Mesendoderm (in vitro differentiated cells): ENCODE results near the gene ZSWIM3.

Experiments
- DNase-seq: peaks from one replicate; pipeline ENCODE4 v3.0.0; 2013
- H2AK5ac ChIP-seq: 2 replicates; pipeline ENCODE4 v1.6.1; 2013; ENCODE audit warnings: low read length, inconsistent platforms
- H2BK120ac ChIP-seq: 2 replicates; pipeline ENCODE4 v1.6.1; 2013; ENCODE audit warnings: low read depth, mild to moderate bottlenecking, low read length, moderate library complexity, mixed read lengths
- H2BK15ac ChIP-seq: replicated peaks from 2 replicates; pipeline ENCODE4 v1.6.1; 2013; ENCODE audit warnings: low read depth, mild to moderate bottlenecking, moderate library complexity
- H2BK5ac ChIP-seq: 2 replicates; pipeline ENCODE4 v1.6.1; 2013; ENCODE audit warnings: low read length, inconsistent platforms
- H3K18ac ChIP-seq: 2 replicates; pipeline ENCODE4 v1.6.1; 2013; ENCODE audit warnings: mild to moderate bottlenecking, low read length, mixed read lengths
- H3K23ac ChIP-seq: one replicate; pipeline ENCODE4 v1.6.1; 2013; ENCODE audit warnings: low read length
- H3K27ac ChIP-seq: 2 replicates; pipeline ENCODE4 v1.5.1; 2013; ENCODE audit warnings: low read depth, mild to moderate bottlenecking, inconsistent platforms, low read length, moderate library complexity
- H3K27me3 ChIP-seq: 2 replicates; pipeline ENCODE4 v1.6.1; 2013; ENCODE audit warnings: low read length, control low read depth, mild to moderate bottlenecking, inconsistent platforms; ENCODE audit not compliant: insufficient read depth, poor library complexity
- H3K36me3 ChIP-seq: 2 replicates; pipeline ENCODE4 v1.6.1; 2013; ENCODE audit warnings: low read length, inconsistent platforms; ENCODE audit not compliant: control insufficient read depth, insufficient read depth
- H3K4ac ChIP-seq: one replicate; pipeline ENCODE4 v1.6.1; 2013; ENCODE audit warnings: low read depth, mild to moderate bottlenecking, low read length, moderate library complexity
- H3K4me1 ChIP-seq: 2 replicates; pipeline ENCODE4 v1.6.1; 2013; ENCODE audit warnings: low read depth, low read length, inconsistent platforms; ENCODE audit not compliant: control insufficient read depth
- H3K4me2 ChIP-seq: 2 replicates; pipeline ENCODE4 v1.6.1; 2013; ENCODE audit warnings: low read length
- H3K4me3 ChIP-seq: 2 replicates; pipeline ENCODE4 v1.5.1; 2013; ENCODE audit warnings: mild to moderate bottlenecking, low read length
- H3K56ac ChIP-seq: one replicate; pipeline ENCODE4 v1.6.1; 2013; ENCODE audit warnings: low read length
- H3K79me1 ChIP-seq: 2 replicates; pipeline ENCODE4 v1.6.1; 2013; ENCODE audit warnings: low read length, inconsistent platforms
- H3K79me2 ChIP-seq: 2 replicates; pipeline ENCODE4 v1.6.1; 2013; ENCODE audit warnings: mild to moderate bottlenecking, low read length; ENCODE audit not compliant: control insufficient read depth, insufficient read depth
- H3K9ac ChIP-seq: 2 replicates; pipeline ENCODE4 v1.6.1; 2013; ENCODE audit warnings: low read length, inconsistent platforms
- H4K5ac ChIP-seq: one replicate; pipeline ENCODE4 v1.6.1; 2013; ENCODE audit warnings: low read length
- H4K8ac ChIP-seq: one replicate; pipeline ENCODE4 v1.6.1; 2013; ENCODE audit warnings: low read depth, mild to moderate bottlenecking, control low read depth, low read length, moderate library complexity
- whole genome bisulfite sequencing: extraction: QIAGEN DNeasy Blood & Tissue Kit; methylation state at CpG from one replicate; pipeline ENCODE4 v1.1.7; 2013; ENCODE audit warnings: low lambda C conversion rate, missing lambda C conversion rate; ENCODE audit not compliant: insufficient coverage; ENCODE audit errors: extremely low coverage; 5-methylcytosine and 5-hydroxymethylcytosine counted together

ZSWIM3 gene

DNA sequence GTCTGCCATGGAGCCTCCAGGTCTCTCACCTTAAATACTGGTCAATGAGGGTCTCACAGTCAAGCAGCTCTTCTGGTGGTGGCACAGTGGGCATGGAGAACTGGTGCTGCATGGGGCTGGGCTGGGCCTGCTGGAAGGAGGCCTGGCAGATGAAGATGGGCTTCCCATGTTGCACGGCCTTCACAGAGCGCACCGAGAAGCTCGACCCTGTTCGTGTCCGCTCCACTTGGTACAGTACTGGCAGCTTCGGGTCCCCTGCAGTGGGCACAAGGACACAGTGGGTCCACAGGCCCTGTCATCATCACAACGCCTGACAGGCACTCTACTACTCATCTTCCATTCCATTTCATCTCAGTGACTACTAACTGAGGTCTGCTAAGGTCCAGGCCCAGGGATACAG lies 9.0 kb upstream of the ZSWIM3 start:
- no peak overlapping the region for H3K23ac ChIP-seq
- H3K4me2 ChIP-seq: no peak overlapping the region
- no peaks in the 10 kb centered on the region for H3K79me2 ChIP-seq
- no peak overlapping the region for H4K8ac ChIP-seq
- no peak overlapping the region for H3K56ac ChIP-seq
- H3K9ac ChIP-seq: no peak overlapping the region
- no peak overlapping the region for H3K4ac ChIP-seq
- H3K4me3 ChIP-seq: no peak overlapping the region
- H2AK5ac ChIP-seq: no peak overlapping the region
- H3K27ac ChIP-seq: no peak overlapping the region
- no peak for DNase-seq
- no peaks in the 10 kb centered on the region for H3K4me1 ChIP-seq
- no peak overlapping the region for H2BK120ac ChIP-seq
- no peak overlapping the region for H3K18ac ChIP-seq
- H3K27me3 ChIP-seq: no peaks in the 10 kb centered on the region
- H4K5ac ChIP-seq: no peak overlapping the region
- no peaks in the 10 kb centered on the region for H3K36me3 ChIP-seq
- no peaks in the 10 kb centered on the region for H3K79me1 ChIP-seq
- H2BK5ac ChIP-seq: no peak overlapping the region
- H2BK15ac ChIP-seq: no peak overlapping the region
- WGBS: no CpG with 5 or more reads among the region's 8 CpGs

DNA sequence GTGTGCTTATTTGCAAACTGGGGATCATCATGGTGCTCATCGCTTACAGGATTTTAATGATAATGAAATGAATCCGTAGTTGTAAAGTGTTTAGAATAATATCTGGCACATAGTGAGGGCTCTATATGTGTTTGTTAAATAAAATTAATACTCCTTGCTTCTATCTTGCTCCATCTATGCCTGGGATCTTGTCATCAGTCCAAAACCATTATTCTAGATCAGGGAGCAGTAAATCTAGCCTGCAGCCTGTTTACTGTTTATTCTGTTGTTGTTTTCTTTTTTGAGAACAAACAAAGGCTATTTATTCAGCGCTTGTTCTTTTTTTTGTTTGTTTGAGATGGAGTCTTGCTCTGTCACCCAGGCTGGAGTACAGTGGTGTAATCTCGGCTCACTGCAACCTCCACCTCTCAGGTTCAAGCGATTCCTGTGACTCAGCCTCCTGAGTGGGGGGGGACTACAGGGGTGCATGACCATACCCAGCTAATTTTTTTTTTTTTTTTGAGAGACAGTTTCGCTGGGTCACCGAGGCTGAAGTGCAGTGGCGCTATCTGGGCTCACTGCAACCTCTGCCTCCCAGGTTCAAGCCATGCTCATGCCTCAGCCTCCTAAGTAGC lies 8.3 kb upstream of the ZSWIM3 start:
- Histone ChIP-seq H3K9ac (no peak overlapping the region), H3K79me1 (no peaks in the 10 kb centered on the region), H2BK5ac (no peak overlapping the region), H3K23ac (no peak overlapping the region), H3K56ac (no peak overlapping the region), H4K5ac (no peak overlapping the region), H2BK120ac (no peak overlapping the region), H3K27me3 (no peaks in the 10 kb centered on the region), H3K4ac (no peak overlapping the region), H4K8ac (no peak overlapping the region), H3K36me3 (no peaks in the 10 kb centered on the region), H3K4me3 (no peak overlapping the region), H3K18ac (no peak overlapping the region), H2AK5ac (no peak overlapping the region), H3K4me1 (no peaks in the 10 kb centered on the region), H3K27ac (no peak overlapping the region), H2BK15ac (no peak overlapping the region), H3K79me2 (no peaks in the 10 kb centered on the region), H3K4me2 (no peak overlapping the region)
- WGBS: no CpG with 5 or more reads among the region's 8 CpGs
- DNase-seq: no peak

DNA sequence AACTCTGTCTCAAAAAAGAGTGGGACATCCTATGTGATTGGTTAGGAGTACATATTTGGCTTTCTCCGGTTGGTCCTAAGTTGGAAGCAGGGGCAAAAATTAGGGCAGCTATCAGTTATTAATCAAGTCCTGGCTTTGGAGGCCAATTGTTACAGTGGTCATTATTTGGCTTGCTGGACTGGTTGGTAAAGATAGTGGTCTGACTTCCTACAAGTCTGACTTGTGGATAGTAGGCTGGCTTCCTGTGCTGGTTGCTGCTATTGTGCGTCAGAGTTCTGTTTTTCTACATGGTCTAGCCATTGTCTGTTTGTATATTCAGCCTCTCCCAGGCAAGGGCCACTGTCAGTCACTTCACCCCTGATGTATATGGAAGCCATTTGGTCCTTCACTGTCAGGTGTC lies 7.2 kb upstream of the ZSWIM3 start:
- H3K4me2 ChIP-seq: no peak overlapping the region
- H2AK5ac ChIP-seq: no peak overlapping the region
- no peak overlapping the region for H3K23ac ChIP-seq
- no peaks in the 10 kb centered on the region for H3K79me1 ChIP-seq
- H3K18ac ChIP-seq: no peak overlapping the region
- no peak overlapping the region for H2BK15ac ChIP-seq
- H3K36me3 ChIP-seq: no peaks in the 10 kb centered on the region
- H2BK5ac ChIP-seq: no peak overlapping the region
- no peak overlapping the region for H3K27ac ChIP-seq
- no peak overlapping the region for H2BK120ac ChIP-seq
- H4K5ac ChIP-seq: no peak overlapping the region
- no peaks in the 10 kb centered on the region for H3K79me2 ChIP-seq
- no peak for DNase-seq
- H3K4me3 ChIP-seq: no peak overlapping the region
- H3K56ac ChIP-seq: no peak overlapping the region
- H3K4me1 ChIP-seq: no peaks in the 10 kb centered on the region
- no peaks in the 10 kb centered on the region for H3K27me3 ChIP-seq
- WGBS: no CpG with 5 or more reads among the region's 2 CpGs
- H3K4ac ChIP-seq: no peak overlapping the region
- no peak overlapping the region for H3K9ac ChIP-seq
- H4K8ac ChIP-seq: no peak overlapping the region

DNA sequence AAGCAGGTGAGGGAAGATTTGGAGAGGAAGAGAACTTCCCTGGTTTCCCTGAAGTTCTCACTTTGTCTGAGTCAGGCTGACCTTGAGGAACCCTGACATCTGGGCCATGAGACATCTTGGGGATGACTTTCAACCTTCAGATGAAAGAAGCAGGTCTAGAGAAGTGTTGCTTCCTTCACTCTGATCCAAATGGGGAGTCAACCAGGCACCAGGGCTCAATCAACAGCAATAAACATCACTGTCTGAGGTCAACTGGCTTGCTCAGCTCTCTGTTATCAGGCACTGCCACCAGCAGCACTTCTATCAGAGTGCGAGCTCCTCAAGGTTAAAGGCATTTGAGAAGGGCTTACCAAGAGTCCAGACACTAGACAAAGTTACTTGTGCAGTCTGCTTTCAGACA lies 6.5 kb upstream of the ZSWIM3 start:
- no peak overlapping the region for H3K27ac ChIP-seq
- no peak overlapping the region for H2BK5ac ChIP-seq
- no peak overlapping the region for H4K8ac ChIP-seq
- no peak for DNase-seq
- H3K36me3 ChIP-seq: no peaks in the 10 kb centered on the region
- no peak overlapping the region for H3K56ac ChIP-seq
- WGBS: no CpG with 5 or more reads among the region's 1 CpG
- no peaks in the 10 kb centered on the region for H3K27me3 ChIP-seq
- no peaks in the 10 kb centered on the region for H3K79me2 ChIP-seq
- H3K79me1 ChIP-seq: no peaks in the 10 kb centered on the region
- H3K4me2 ChIP-seq: no peak overlapping the region
- no peak overlapping the region for H3K23ac ChIP-seq
- H3K9ac ChIP-seq: no peak overlapping the region
- H3K18ac ChIP-seq: no peak overlapping the region
- no peaks in the 10 kb centered on the region for H3K4me1 ChIP-seq
- H2AK5ac ChIP-seq: no peak overlapping the region
- H3K4ac ChIP-seq: no peak overlapping the region
- no peak overlapping the region for H4K5ac ChIP-seq
- H2BK15ac ChIP-seq: no peak overlapping the region
- H3K4me3 ChIP-seq: no peak overlapping the region
- H2BK120ac ChIP-seq: no peak overlapping the region

DNA sequence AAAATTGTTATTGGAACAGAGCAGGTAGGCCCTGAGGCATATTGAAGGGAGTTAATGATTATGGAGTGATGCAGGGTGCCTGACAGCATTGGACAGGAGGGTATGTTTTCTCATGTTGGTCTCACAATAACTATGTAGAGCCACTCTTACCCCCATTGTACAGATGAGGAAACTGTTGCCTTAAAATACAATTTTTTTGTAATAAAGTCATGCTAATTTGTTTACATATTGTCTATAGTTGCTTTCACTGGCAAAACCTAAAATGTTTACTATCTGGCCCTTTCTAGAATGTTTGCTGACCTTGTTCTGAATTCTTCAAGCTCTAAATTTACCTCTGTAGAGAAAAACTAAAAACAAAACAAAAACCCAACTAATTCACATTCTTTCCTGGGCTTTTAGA lies 5.9 kb upstream of the ZSWIM3 start:
- Histone ChIP-seq H3K79me2 (no peaks in the 10 kb centered on the region), H3K4me1 (no peaks in the 10 kb centered on the region), H3K4me2 (no peak overlapping the region), H2AK5ac (no peak overlapping the region), H3K56ac (no peak overlapping the region), H3K27ac (no peak overlapping the region), H4K5ac (no peak overlapping the region), H3K4ac (no peak overlapping the region), H3K79me1 (no peaks in the 10 kb centered on the region), H3K23ac (no peak overlapping the region), H3K9ac (no peak overlapping the region), H3K4me3 (no peak overlapping the region), H3K36me3 (no peaks in the 10 kb centered on the region), H2BK120ac (no peak overlapping the region), H4K8ac (no peak overlapping the region), H3K27me3 (no peaks in the 10 kb centered on the region), H3K18ac (no peak overlapping the region), H2BK5ac (no peak overlapping the region), H2BK15ac (no peak overlapping the region)
- DNase-seq: no peak

DNA sequence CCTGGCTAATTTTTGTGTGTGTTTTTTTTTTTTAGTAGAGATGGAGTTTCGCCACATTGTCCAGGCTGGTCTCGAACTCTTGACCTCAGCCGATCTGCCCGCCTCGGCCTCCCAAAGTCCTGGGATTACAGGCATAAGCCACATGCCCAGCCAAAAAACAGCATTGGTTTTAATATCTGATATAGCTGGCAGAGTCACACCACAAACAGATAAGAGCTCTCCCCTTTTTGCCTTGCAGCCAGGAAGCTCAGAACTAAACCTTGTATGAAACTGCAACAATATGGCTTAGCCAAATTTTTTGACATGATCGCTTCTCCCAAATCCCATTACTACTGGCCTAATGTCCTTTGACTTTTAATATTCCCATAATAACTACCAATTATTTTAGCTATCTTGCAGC lies 5.1 kb upstream of the ZSWIM3 start:
- Histone ChIP-seq H3K4me1 (no peaks in the 10 kb centered on the region), H3K4ac (no peak overlapping the region), H2BK15ac (no peak overlapping the region), H3K27ac (no peak overlapping the region), H3K27me3 (no peaks in the 10 kb centered on the region), H2BK120ac (no peak overlapping the region), H4K8ac (no peak overlapping the region), H3K23ac (no peak overlapping the region), H3K79me1 (peaks cover 3% of the 10 kb centered on the region), H2BK5ac (no peak overlapping the region), H4K5ac (no peak overlapping the region), H3K4me3 (no peak overlapping the region), H3K36me3 (no peaks in the 10 kb centered on the region), H3K56ac (no peak overlapping the region), H2AK5ac (no peak overlapping the region), H3K4me2 (no peak overlapping the region), H3K79me2 (peaks cover 2% of the 10 kb centered on the region), H3K18ac (no peak overlapping the region), H3K9ac (no peak overlapping the region)
- DNase-seq: no peak
- WGBS: no CpG with 5 or more reads among the region's 6 CpGs
